HepG2 (cell line): ENCODE results near the gene BEST2. TPM values are rescaled to one million over a fixed set of nuclear protein-coding genes. Genes with fewer than 3 reads are reported as not detected.

ENCODE experiments used
- CERS6 ChIP-seq: sonication (generic); formaldehyde crosslinking; IDR thresholded peaks from 2 replicates; pipeline ENCODE4 v1.5.0; 2020; ENCODE audit warnings: missing genetic modification reagents
- CREM ChIP-seq, 2 experiments: sonication (generic) in 1 of 2; formaldehyde crosslinking in 1 of 2; IDR thresholded peaks; 2 replicates each; pipeline versions ENCODE4 v1.4.0 to v1.6.1; 2016 to 2020; ENCODE audit warnings: antibody characterized with exemption in 1 of 2, mild to moderate bottlenecking in 1 of 2, missing genetic modification reagents in 1 of 2
- DRAP1 ChIP-seq: IDR thresholded peaks from 2 replicates; pipeline ENCODE4 v1.6.1; 2016; ENCODE audit warnings: missing genetic modification reagents, missing compliant biosample characterization
- FOXK2 ChIP-seq: fragments of 450-650 bp; IDR thresholded peaks from 2 replicates; pipeline ENCODE4 v1.6.1; 2016
- GABPB1 ChIP-seq: IDR thresholded peaks from 2 replicates; pipeline ENCODE4 v1.6.1; 2016; ENCODE audit warnings: mild to moderate bottlenecking, missing genetic modification reagents, moderate library complexity, missing compliant biosample characterization
- HNF4G ChIP-seq, 2 experiments: sonication (generic) in 1 of 2; formaldehyde crosslinking in 1 of 2; IDR thresholded peaks; 2 replicates each; pipeline versions ENCODE4 v1.4.0 to v1.6.1; 2011 to 2020; ENCODE audit warnings: borderline replicate concordance in 2 of 2, low read depth in 2 of 2, mild to moderate bottlenecking in 2 of 2, low read length in 1 of 2, missing genetic modification reagents in 1 of 2, moderate library complexity in 1 of 2
- KAT8 ChIP-seq: IDR thresholded peaks from 2 replicates; pipeline ENCODE4 v1.6.1; 2016; ENCODE audit warnings: missing genetic modification reagents, missing compliant biosample characterization
- KDM6A ChIP-seq: IDR thresholded peaks from 2 replicates; pipeline ENCODE4 v1.6.1; 2016; ENCODE audit warnings: low read depth
- LCORL ChIP-seq, 2 experiments: fragments of 450-650 bp in 1 of 2; sonication (generic) in 1 of 2; formaldehyde crosslinking in 1 of 2; IDR thresholded peaks; 2 replicates each; pipeline versions ENCODE4 v1.5.0 to v1.6.1; 2017 to 2020; ENCODE audit warnings: antibody characterized with exemption in 1 of 2, missing genetic modification reagents in 1 of 2
- MAZ ChIP-seq, 2 experiments: sonication (generic) in 1 of 2; formaldehyde crosslinking in 1 of 2; IDR thresholded peaks; 2 replicates each; pipeline versions ENCODE4 v1.5.0 to v1.6.1; 2012 to 2020; ENCODE audit warnings: low read depth in 2 of 2, mild to moderate bottlenecking in 2 of 2, borderline replicate concordance in 1 of 2, improper control_type of control experiment in 1 of 2, low read length in 1 of 2, missing genetic modification reagents in 1 of 2, moderate library complexity in 1 of 2
- PATZ1 ChIP-seq: sonication (generic); formaldehyde crosslinking; IDR thresholded peaks from 2 replicates; pipeline ENCODE4 v1.4.0; 2020; ENCODE audit warnings: missing genetic modification reagents
- PHF21A ChIP-seq: sonication (generic); formaldehyde crosslinking; IDR thresholded peaks from 2 replicates; pipeline ENCODE4 v1.5.0; 2020; ENCODE audit warnings: mild to moderate bottlenecking, missing genetic modification reagents
- RORA ChIP-seq: sonication (generic); formaldehyde crosslinking; IDR thresholded peaks from 2 replicates; pipeline ENCODE4 v1.5.0; 2020; ENCODE audit warnings: mild to moderate bottlenecking, missing genetic modification reagents, moderate library complexity
- SOX6 ChIP-seq, 2 experiments: fragments of 450-650 bp in 1 of 2; sonication (generic) in 1 of 2; formaldehyde crosslinking in 1 of 2; IDR thresholded peaks; 2 replicates each; pipeline versions ENCODE4 v1.4.0 to v1.6.1; 2017 to 2020; ENCODE audit warnings: antibody characterized with exemption in 1 of 2, mild to moderate bottlenecking in 1 of 2, missing genetic modification reagents in 1 of 2
- SP1 ChIP-seq, 2 experiments: fragments of 450-650 bp in 1 of 2; sonication (generic) in 1 of 2; formaldehyde crosslinking in 1 of 2; IDR thresholded peaks; 2 replicates each; pipeline versions ENCODE4 v1.4.0 to v1.6.1; 2016 to 2020; ENCODE audit warnings: missing genetic modification reagents in 1 of 2
- ZNF17 ChIP-seq: sonication (generic); formaldehyde crosslinking; IDR thresholded peaks from 2 replicates; pipeline ENCODE4 v1.5.0; 2020; ENCODE audit warnings: mild to moderate bottlenecking, missing genetic modification reagents
- ZNF260 ChIP-seq: sonication (generic); formaldehyde crosslinking; IDR thresholded peaks from 2 replicates; pipeline ENCODE4 v1.4.0; 2020; ENCODE audit warnings: missing genetic modification reagents, low read depth, mild to moderate bottlenecking, borderline replicate concordance
- ZNF33B ChIP-seq: sonication (generic); formaldehyde crosslinking; IDR thresholded peaks from 2 replicates; pipeline ENCODE4 v1.5.1; 2020; ENCODE audit warnings: mild to moderate bottlenecking, missing genetic modification reagents
- ZNF430 ChIP-seq: sonication (generic); formaldehyde crosslinking; IDR thresholded peaks from 2 replicates; pipeline ENCODE4 v1.9.0; 2021; ENCODE audit warnings: mild to moderate bottlenecking, missing genetic modification reagents
- ZNF484 ChIP-seq: sonication (generic); formaldehyde crosslinking; IDR thresholded peaks from 2 replicates; pipeline ENCODE4 v1.5.1; 2020; ENCODE audit warnings: mild to moderate bottlenecking, low read depth, missing genetic modification reagents, borderline replicate concordance
- ZNF549 ChIP-seq: sonication (generic); formaldehyde crosslinking; IDR thresholded peaks from 2 replicates; pipeline ENCODE4 v1.5.0; 2020; ENCODE audit warnings: missing genetic modification reagents
- ZNF576 ChIP-seq: sonication (generic); formaldehyde crosslinking; IDR thresholded peaks from 2 replicates; pipeline ENCODE4 v1.4.0; 2020; ENCODE audit warnings: mild to moderate bottlenecking, missing genetic modification reagents
- ZNF644 ChIP-seq: IDR thresholded peaks from 2 replicates; pipeline ENCODE4 v1.6.1; 2016; ENCODE audit warnings: low read depth
- ZNF670 ChIP-seq: sonication (generic); formaldehyde crosslinking; IDR thresholded peaks from 2 replicates; pipeline ENCODE4 v1.8.0; 2022; ENCODE audit warnings: mild to moderate bottlenecking, missing genetic modification reagents, borderline replicate concordance
- ZNF713 ChIP-seq: sonication (generic); formaldehyde crosslinking; IDR thresholded peaks from 2 replicates; pipeline ENCODE4 v1.4.0; 2020; ENCODE audit warnings: mild to moderate bottlenecking, missing genetic modification reagents
- polyA plus RNA-seq, 8 experiments: library from polyadenylated mRNA; depleted of rRNA in 3 of 8; stranded (reverse) in 7 of 8; unstranded in 1 of 8; fragments of >200 nt; fragmentation: Illumina TruSeq in 4 of 8; extraction: Trizol in 4 of 8; gene quantifications; 2 replicates each; pipeline versions ENCODE4 v1.2.1 to v1.2.3, GENCODE V29; 2011 to 2016; ENCODE audit warnings: low read depth in 4 of 8, missing spikeins in 1 of 8, mixed read lengths in 1 of 8; ENCODE audit not compliant: insufficient read depth in 1 of 8
- total RNA-seq, 5 experiments: library from RNA; depleted of rRNA; stranded (reverse); fragments of >200 nt; fragmentation: Illumina TruSeq; extraction: Trizol; gene quantifications; 2 replicates each; pipeline ENCODE4 v1.2.3, GENCODE V29; 2016; ENCODE audit warnings: low read depth in 1 of 5

Gene BEST2
- total and polyA plus RNA-seq, 2 of the 13 experiments (the other 11 are each of a cell fraction or from before 2014, with no cell fraction given): not detected

GRCh38 chr19:12779162-12779993 is 27.8 kb downstream of the BEST2 start (continued):
- TF ChIP-seq ZNF713 (CRISPR knock-in tag): no peak
- no peak for TF ChIP-seq ZNF17
- no peak for TF ChIP-seq FOXK2
- TF ChIP-seq PATZ1 (CRISPR knock-in tag): peak; percentile 71
- TF ChIP-seq CREM (IDR thresholded peaks at IDR 0.05): peak; percentile 20; the same call in 1 of the 2 replicates
- TF ChIP-seq CREM (CRISPR knock-in tag; IDR thresholded peaks at IDR 0.05): no peak
- TF ChIP-seq PHF21A (CRISPR knock-in tag): no peak
- TF ChIP-seq HNF4G (IDR thresholded peaks at IDR 0.05; ENCODE audit: borderline replicate concordance, low read depth, low read length): no peak
- 0 out of 2 replicates have a peak, but pooled peaks have one; percentile 25 for TF ChIP-seq HNF4G (CRISPR knock-in tag; IDR thresholded peaks at IDR 0.05; ENCODE audit: borderline replicate concordance, low read depth)
- no peak for TF ChIP-seq SOX6 (IDR thresholded peaks at IDR 0.05)
- no peak for TF ChIP-seq SOX6 (CRISPR knock-in tag; IDR thresholded peaks at IDR 0.05)
- no peak for TF ChIP-seq ZNF576 (CRISPR knock-in tag)
- TF ChIP-seq MAZ (IDR thresholded peaks at IDR 0.05; ENCODE audit: borderline replicate concordance, low read depth, low read length): peak; percentile 60; the same call in 1 of the 2 replicates
- TF ChIP-seq MAZ (CRISPR knock-in tag; IDR thresholded peaks at IDR 0.05; ENCODE audit: low read depth): no peak
- TF ChIP-seq ZNF260 (CRISPR knock-in tag): no peak
- no peak for TF ChIP-seq LCORL (IDR thresholded peaks at IDR 0.05)
- TF ChIP-seq LCORL (CRISPR knock-in tag; IDR thresholded peaks at IDR 0.05): no peak
- TF ChIP-seq ZNF430 (CRISPR knock-in tag): peak; percentile 64; the same call in 1 of the 2 replicates
- TF ChIP-seq GABPB1: 0 out of 2 replicates have a peak, but pooled peaks have one; percentile 29
- TF ChIP-seq CERS6 (CRISPR knock-in tag): no peak
- no peak for TF ChIP-seq ZNF33B
- TF ChIP-seq ZNF484 (CRISPR knock-in tag): no peak
- TF ChIP-seq DRAP1 (CRISPR knock-in tag): peak; percentile 41; the same call in 1 of the 2 replicates
- peak; percentile 47; the same call in 1 of the 2 replicates for TF ChIP-seq ZNF670 (CRISPR knock-in tag)
- no peak for TF ChIP-seq ZNF549 (CRISPR knock-in tag)
- no peak for TF ChIP-seq KDM6A (CRISPR knock-in tag)
- TF ChIP-seq ZNF644 (CRISPR knock-in tag): 0 out of 2 replicates have a peak, but pooled peaks have one; percentile 28
- TF ChIP-seq KAT8 (CRISPR knock-in tag): peak; percentile 36; the same call in 1 of the 2 replicates
- no peak for TF ChIP-seq SP1 (IDR thresholded peaks at IDR 0.05)
- TF ChIP-seq SP1 (CRISPR knock-in tag; IDR thresholded peaks at IDR 0.05): no peak
- no peak for TF ChIP-seq RORA
